A549 (cell line): ENCODE data around the gene KIFAP3. TPM values are rescaled to one million over a fixed set of nuclear protein-coding genes. Genes with fewer than 3 reads are reported as not detected.

Experiments
- ATAC-seq, 2 experiments: fragments of 200-7000 bp in 1 of 2; fragments of >200 bp in 1 of 2; cut with Nextera tagmentation in 1 of 2; cut with Tn5 transposase in 1 of 2; 3 replicates each; pipeline versions ENCODE4 v1.8.0 to v1.9.1; 2018 to 2020; ENCODE audit warnings: mild to moderate bottlenecking in 1 of 2, moderate library complexity in 1 of 2
- CTCF ChIA-PET: fragments of 300-600 bp; sonication (Branson Sonifier 250); formaldehyde crosslinking; extraction: SDS; loops from one replicate; lab custom pipeline; 2021; ENCODE audit warnings: antibody characterized with exemption, inconsistent platforms; lab: Yijun Ruan, JAX
- POLR2A ChIA-PET: fragments of 350-600 bp; formaldehyde crosslinking; extraction: SDS; loops from one replicate; lab custom pipeline; 2021; ENCODE audit warnings: antibody characterized with exemption, inconsistent platforms; lab: Yijun Ruan, JAX
- DNase-seq, 2 experiments: peaks; one replicate each; pipeline versions ENCODE4 v3.0.0 to v3.0.0-alpha.2; 2011 to 2016; ENCODE audit warnings: low read depth in 1 of 2, low spot score in 1 of 2
- FAIRE-seq: peaks from 2 replicates; lab custom pipeline; 2011; peaks lifted over from hg19 to GRCh38; lab: Jason Lieb, UNC
- H3K27ac ChIP-seq, 2 experiments: fragments of >200 bp; sonication (Bioruptor Twin); formaldehyde crosslinking; 3 replicates each; pipeline ENCODE4 v1.5.1; 2016 to 2017
- H3K4me1 ChIP-seq: fragments of >200 bp; sonication (Bioruptor Twin); formaldehyde crosslinking; 3 replicates; pipeline ENCODE4 v1.6.1; 2016
- H3K4me2 ChIP-seq: fragments of >200 bp; sonication (Bioruptor Twin); formaldehyde crosslinking; 3 replicates; pipeline ENCODE4 v1.6.1; 2016
- H3K4me3 ChIP-seq: fragments of >200 bp; sonication (Bioruptor Twin); formaldehyde crosslinking; 3 replicates; pipeline ENCODE4 v1.5.1; 2016
- H3K9me3 ChIP-seq: fragments of >200 bp; sonication (Bioruptor Twin); formaldehyde crosslinking; 3 replicates; pipeline ENCODE4 v1.6.1; 2016
- ATOH8 ChIP-seq: fragments of 250-450 bp; sonication (Bioruptor Pico); IDR thresholded peaks from 2 replicates; pipeline ENCODE4 v1.5.0; 2020; ENCODE audit warnings: low read depth, mild to moderate bottlenecking, moderate library complexity
- BCL3 ChIP-seq: fragments of >200 bp; sonication (Bioruptor Twin); formaldehyde crosslinking; IDR thresholded peaks from 3 replicates; pipeline ENCODE4 v1.6.1; 2016
- BHLHE40 ChIP-seq: IDR thresholded peaks from 2 replicates; pipeline ENCODE4 v1.6.1; 2012; ENCODE audit warnings: low read depth, low read length, inconsistent platforms
- CHD2 ChIP-seq: fragments of 150-350 bp; IDR thresholded peaks from 2 replicates; pipeline ENCODE4 v1.6.1; 2014; ENCODE audit warnings: low read length; ENCODE audit not compliant: partially characterized antibody
- E2F6 ChIP-seq: IDR thresholded peaks from 2 replicates; pipeline ENCODE4 v1.6.1; 2012; ENCODE audit warnings: low read depth, borderline replicate concordance
- EHF ChIP-seq: fragments of 250-450 bp; sonication (Bioruptor Pico); IDR thresholded peaks from 2 replicates; pipeline ENCODE4 v1.5.0; 2020; ENCODE audit warnings: mild to moderate bottlenecking
- EHMT2 ChIP-seq: fragments of 200-600 bp; sonication (generic); IDR thresholded peaks from 2 replicates; pipeline ENCODE4 v1.6.1; 2016; ENCODE audit warnings: antibody characterized with exemption, low read depth, mild to moderate bottlenecking, moderate library complexity
- EP300 ChIP-seq, 2 experiments: fragments of >200 bp; sonication (Bioruptor Twin); formaldehyde crosslinking; IDR thresholded peaks; 2 replicates in 1 of 2; 3 replicates in 1 of 2; pipeline ENCODE4 v1.6.1; 2016 to 2017
- HDAC2 ChIP-seq: fragments of 200-600 bp; sonication (generic); IDR thresholded peaks from 2 replicates; pipeline ENCODE4 v1.6.1; 2016
- HEYL ChIP-seq: fragments of 250-450 bp; sonication (Bioruptor Pico); IDR thresholded peaks from 2 replicates; pipeline ENCODE4 v1.8.0; 2021; ENCODE audit warnings: mild to moderate bottlenecking, moderate library complexity
- KDM5A ChIP-seq: fragments of 200-600 bp; sonication (generic); IDR thresholded peaks from 2 replicates; pipeline ENCODE4 v1.6.1; 2016; ENCODE audit warnings: antibody characterized with exemption, mild to moderate bottlenecking
- MAX ChIP-seq: IDR thresholded peaks from 2 replicates; pipeline ENCODE4 v1.6.1; 2012
- MAZ ChIP-seq: fragments of 150-350 bp; IDR thresholded peaks from 2 replicates; pipeline ENCODE4 v1.6.1; 2014; ENCODE audit warnings: antibody characterized with exemption, low read depth, low read length, borderline replicate concordance
- NPAS2 ChIP-seq: fragments of 250-450 bp; sonication (Bioruptor Pico); IDR thresholded peaks from 2 replicates; pipeline ENCODE4 v1.8.0; 2022; ENCODE audit warnings: mild to moderate bottlenecking, moderate library complexity, borderline replicate concordance
- PBX3 ChIP-seq: IDR thresholded peaks from 2 replicates; pipeline ENCODE4 v1.6.1; 2012
- PHF8 ChIP-seq: fragments of 200-600 bp; sonication (generic); IDR thresholded peaks from 2 replicates; pipeline ENCODE4 v1.6.1; 2016; ENCODE audit warnings: low read depth, mild to moderate bottlenecking, antibody characterized with exemption, moderate library complexity, borderline replicate concordance
- RARB ChIP-seq: fragments of 250-450 bp; sonication (Bioruptor Pico); IDR thresholded peaks from 2 replicates; pipeline ENCODE4 v1.8.0; 2021; ENCODE audit warnings: mild to moderate bottlenecking, moderate library complexity
- REST ChIP-seq: fragments of 200-600 bp; sonication (generic); IDR thresholded peaks from 2 replicates; pipeline ENCODE4 v1.6.1; 2016; ENCODE audit warnings: antibody characterized with exemption, mild to moderate bottlenecking, moderate library complexity
- RNF2 ChIP-seq: fragments of 200-600 bp; sonication (generic); IDR thresholded peaks from 2 replicates; pipeline ENCODE4 v1.6.1; 2016; ENCODE audit warnings: low read depth, mild to moderate bottlenecking, antibody characterized with exemption, moderate library complexity, borderline replicate concordance
- SREBF2 ChIP-seq: fragments of 450-650 bp; IDR thresholded peaks from 2 replicates; pipeline ENCODE4 v1.6.1; 2014; ENCODE audit warnings: mild to moderate bottlenecking, moderate library complexity
- TFCP2L1 ChIP-seq: fragments of 250-450 bp; sonication (Bioruptor Pico); IDR thresholded peaks from 2 replicates; pipeline ENCODE4 v1.5.0; 2021; ENCODE audit warnings: mild to moderate bottlenecking
- USF2 ChIP-seq: fragments of 450-650 bp; IDR thresholded peaks from 2 replicates; pipeline ENCODE4 v1.6.1; 2014; ENCODE audit warnings: antibody characterized with exemption
- ZSCAN20 ChIP-seq: fragments of 250-450 bp; sonication (Bioruptor Pico); IDR thresholded peaks from 2 replicates; pipeline ENCODE4 v1.8.0; 2022; ENCODE audit warnings: mild to moderate bottlenecking, moderate library complexity
- WGBS: methylation state at CpG from one replicate; pipeline ENCODE4 v1.1.6; 2017; ENCODE audit errors: missing lambda C conversion rate; 5-methylcytosine and 5-hydroxymethylcytosine counted together
- polyA plus RNA-seq, 4 experiments: library from polyadenylated mRNA; depleted of rRNA in 3 of 4; stranded (reverse); fragments of >200 nt; fragmentation: RNase III in 1 of 4; extraction: RNeasy Plus Mini Kit Qiagen cat#74134 plus additional on column Dnase treatment in 1 of 4; gene quantifications; 2 replicates in 3 of 4; 3 replicates in 1 of 4; pipeline ENCODE4 v1.2.3, GENCODE V29; 2011 to 2017

The KIFAP3 gene
- polyA plus RNA-seq, 2 of the 4 experiments (the other 2 are of a cell fraction), result 11.7 to 19.0 TPM

- TF ChIP-seq HEYL (no peak), CHD2 (no peak)
- TF ChIP-seq, all 56 proteins: peak for 0
These were observed 53.6 kb downstream of the KIFAP3 start (continued) for GRCh38 chr1:170020859-170021258.

- FAIRE-seq (no peak), DNase-seq (no peak), ATAC-seq (no peak)
- no peak for TF ChIP-seq HDAC2
- TF ChIP-seq MAZ, result no peak
- TF ChIP-seq PHF8, result no peak
- no peak for TF ChIP-seq SREBF2
- no peak for TF ChIP-seq EHF (CRISPR knock-in tag)
- no peak for TF ChIP-seq RNF2
- TF ChIP-seq EP300 (IDR thresholded peaks at IDR 0.05), result no peak
- no peak for TF ChIP-seq KDM5A
- Histone ChIP-seq H3K9me3 (no peaks in the 10 kb centered on the region), H3K4me3 (no peak overlapping the region), H3K4me1 (no peaks in the 10 kb centered on the region), H3K27ac (no peak overlapping the region), H3K4me2 (no peak overlapping the region)
- CTCF ChIA-PET, result no interaction called here
- POLR2A ChIA-PET, result no interaction called here
- 97% methylated on average over 2 of the region's 2 CpGs for WGBS
These were observed 57.0 kb downstream of the KIFAP3 start for GRCh38 chr1:170017478-170017877.

- CTCF ChIA-PET, result interaction anchor here (2.8 kb wide), 1 partner anchor 62 kb away, joined by 9 read pairs; the partner anchor contains the start of gene KIFAP3
- TF ChIP-seq MAX (no peak), EHMT2 (no peak), TFCP2L1 (CRISPR knock-in tag) (no peak), E2F6 (no peak), HDAC2 (no peak), BHLHE40 (no peak), SREBF2 (no peak), NPAS2 (CRISPR knock-in tag) (no peak), RARB (CRISPR knock-in tag) (no peak), ATOH8 (CRISPR knock-in tag) (no peak), PBX3 (no peak), USF2 (no peak), REST (no peak), ZSCAN20 (CRISPR knock-in tag) (no peak), BCL3 (no peak)
- ATAC-seq, result no peak
- Histone ChIP-seq H3K4me3 (no peak overlapping the region), H3K9me3 (no peaks in the 10 kb centered on the region), H3K27ac (no peak overlapping the region), H3K4me2 (no peak overlapping the region), H3K4me1 (no peaks in the 10 kb centered on the region)
- POLR2A ChIA-PET, result no interaction called here
- FAIRE-seq, result no peak
- WGBS, result 69% methylated on average over 5 of the region's 5 CpGs
- no peak for DNase-seq
These were observed 61.6 kb downstream of the KIFAP3 start for GRCh38 chr1:170012920-170013319.
